Caco-2 (cell line): ENCODE data around the gene KLHL30. TPM values are rescaled to one million over a fixed set of nuclear protein-coding genes. Genes with fewer than 3 reads are reported as not detected.
A peak's percentile ranks its signal among the peaks of the same experiment; 100 is the strongest.

ENCODE experiments used
- BruUV-seq: library from RNA; stranded (reverse); fragments of 400-500 nt; replicated peaks from 2 replicates; lab custom pipeline; 2021; lab: Mats Ljungman, UMichigan
- CTCF ChIA-PET: fragments of 300-600 bp; sonication (Branson Sonifier 250); formaldehyde crosslinking; loops from one replicate; lab custom pipeline; 2022; ENCODE audit warnings: antibody characterized with exemption; lab: Charles Lee
- POLR2A ChIA-PET: fragments of 300-600 bp; sonication (Branson Sonifier 250); formaldehyde crosslinking; loops from one replicate; lab custom pipeline; 2022; ENCODE audit warnings: antibody characterized with exemption; lab: Charles Lee
- DNase-seq, 2 experiments: peaks; one replicate each; pipeline versions ENCODE4 v3.0.0 to v3.0.0-alpha.2; 2020 to 2022
- H3K27me3 ChIP-seq: replicated peaks from 2 replicates; pipeline ENCODE4 v1.6.0; 2011; ENCODE audit warnings: low read length; ENCODE audit not compliant: control insufficient read depth, insufficient read depth
- H3K36me3 ChIP-seq: 2 replicates; pipeline ENCODE4 v1.5.1; 2011; ENCODE audit warnings: low read length; ENCODE audit not compliant: control insufficient read depth, insufficient read depth
- H3K4me1 ChIP-seq: fragments of 250-450 bp; sonication (Bioruptor Pico); 2 replicates; pipeline ENCODE4 v1.5.1; 2020; ENCODE audit warnings: mild to moderate bottlenecking
- H3K4me3 ChIP-seq: 2 replicates; pipeline ENCODE4 v1.5.1; 2011; ENCODE audit warnings: low read depth, mild to moderate bottlenecking, control low read depth, low read length
- H3K9me3 ChIP-seq: fragments of 250-450 bp; sonication (Bioruptor Pico); 2 replicates; pipeline ENCODE4 v1.5.1; 2020; ENCODE audit warnings: mild to moderate bottlenecking, moderate library complexity
- H3K27ac Mint-ChIP-seq: one replicate; pipeline ENCODE4 v1.8.0; 2022; ENCODE audit warnings: mixed read lengths; ENCODE audit not compliant: unreplicated experiment
- H3K27me3 Mint-ChIP-seq: one replicate; pipeline ENCODE4 v1.8.0; 2022; ENCODE audit warnings: mixed read lengths; ENCODE audit not compliant: insufficient read depth, unreplicated experiment
- H3K36me3 Mint-ChIP-seq: one replicate; pipeline ENCODE4 v1.8.0; 2022; ENCODE audit warnings: mild to moderate bottlenecking, mixed read lengths; ENCODE audit not compliant: insufficient read depth, unreplicated experiment
- H3K4me1 Mint-ChIP-seq: one replicate; pipeline ENCODE4 v1.8.0; 2022; ENCODE audit warnings: low read depth, mixed read lengths; ENCODE audit not compliant: unreplicated experiment
- H3K4me3 Mint-ChIP-seq: one replicate; pipeline ENCODE4 v1.8.0; 2022; ENCODE audit warnings: mild to moderate bottlenecking, moderate library complexity, mixed read lengths; ENCODE audit not compliant: unreplicated experiment
- H3K9me3 Mint-ChIP-seq: one replicate; pipeline ENCODE4 v1.8.0; 2022; ENCODE audit warnings: mixed read lengths; ENCODE audit not compliant: unreplicated experiment
- intact Hi-C: fragments of 100-400 bp; cut with micrococcal nuclease; formaldehyde crosslinking; loops from one replicate; pipeline ENCODE4 v1.10.0; 2022; ENCODE audit not compliant: unreplicated experiment
- total RNA-seq: library from RNA; stranded (reverse); gene quantifications from 2 replicates; pipeline ENCODE4 v1.2.3, GENCODE V29; 2022
- TF ChIP-seq, protein P1 (sequence below), 2 experiments: fragments of 200-600 bp in 1 of 2; IDR thresholded peaks; 1 replicate in 1 of 2; 2 replicates in 1 of 2; pipeline versions ENCODE4 v1.5.1 to v1.8.0; 2011 to 2022; ENCODE audit warnings: antibody characterized with exemption in 1 of 2, control low read depth in 1 of 2, inconsistent platforms in 1 of 2, low read depth in 1 of 2, low read length in 1 of 2, mild to moderate bottlenecking in 1 of 2, moderate library complexity in 1 of 2; ENCODE audit not compliant: insufficient read depth in 1 of 2, severe bottlenecking in 1 of 2, unreplicated experiment in 1 of 2

KLHL30 gene
- total RNA-seq, 1 experiment from 2014 or later: 0.36 TPM

DNA sequence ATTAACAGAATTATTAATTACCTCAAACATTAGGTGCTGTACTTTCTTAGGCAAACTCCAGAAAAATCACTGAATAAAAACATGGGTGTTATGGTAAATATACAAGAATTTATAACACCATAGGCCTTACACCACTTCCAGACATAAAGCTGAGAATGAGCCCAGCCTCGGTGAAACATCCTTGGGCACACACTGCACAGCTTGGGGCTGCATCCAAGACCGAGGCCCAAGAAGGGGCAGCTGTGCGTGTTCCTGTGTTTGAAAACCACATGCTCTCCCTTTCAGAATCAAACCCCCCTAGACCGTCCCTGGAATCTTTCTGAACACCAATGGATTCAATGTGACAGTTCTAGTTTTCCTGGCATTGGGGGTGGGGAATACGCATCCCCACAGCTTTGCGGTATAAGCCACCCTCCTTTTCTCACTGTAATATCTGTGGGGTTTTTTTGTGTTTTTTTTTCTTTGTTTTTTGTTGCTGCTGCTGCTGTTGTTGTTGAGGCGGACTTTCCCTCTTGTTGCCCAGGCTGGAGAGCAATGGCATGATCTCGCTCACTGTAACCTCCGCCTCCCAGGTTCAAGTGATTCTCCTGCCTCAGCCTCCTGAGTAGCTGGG, 33.2 kb downstream of the KLHL30 start:
- Histone ChIP-seq H3K9me3 (no peaks in the 10 kb centered on the region), H3K4me3 (no peak overlapping the region), H3K27me3 (no peaks in the 10 kb centered on the region), H3K4me1 (no peaks in the 10 kb centered on the region), H3K36me3 (no peaks in the 10 kb centered on the region; the same call in 1 of the 2 replicates)
- Mint-ChIP-seq H3K27me3 (no peaks in the 10 kb centered on the region), H3K27ac (no peak overlapping the region), H3K9me3 (no peaks in the 10 kb centered on the region), H3K36me3 (peaks cover 35% of the 10 kb centered on the region), H3K4me3 (no peak overlapping the region), H3K4me1 (no peaks in the 10 kb centered on the region)
- BruUV-seq: no TSS peak
- no peak for DNase-seq
- ChIA-PET CTCF (no interaction called here), POLR2A (no interaction called here)
- TF ChIP-seq, protein P1, sequence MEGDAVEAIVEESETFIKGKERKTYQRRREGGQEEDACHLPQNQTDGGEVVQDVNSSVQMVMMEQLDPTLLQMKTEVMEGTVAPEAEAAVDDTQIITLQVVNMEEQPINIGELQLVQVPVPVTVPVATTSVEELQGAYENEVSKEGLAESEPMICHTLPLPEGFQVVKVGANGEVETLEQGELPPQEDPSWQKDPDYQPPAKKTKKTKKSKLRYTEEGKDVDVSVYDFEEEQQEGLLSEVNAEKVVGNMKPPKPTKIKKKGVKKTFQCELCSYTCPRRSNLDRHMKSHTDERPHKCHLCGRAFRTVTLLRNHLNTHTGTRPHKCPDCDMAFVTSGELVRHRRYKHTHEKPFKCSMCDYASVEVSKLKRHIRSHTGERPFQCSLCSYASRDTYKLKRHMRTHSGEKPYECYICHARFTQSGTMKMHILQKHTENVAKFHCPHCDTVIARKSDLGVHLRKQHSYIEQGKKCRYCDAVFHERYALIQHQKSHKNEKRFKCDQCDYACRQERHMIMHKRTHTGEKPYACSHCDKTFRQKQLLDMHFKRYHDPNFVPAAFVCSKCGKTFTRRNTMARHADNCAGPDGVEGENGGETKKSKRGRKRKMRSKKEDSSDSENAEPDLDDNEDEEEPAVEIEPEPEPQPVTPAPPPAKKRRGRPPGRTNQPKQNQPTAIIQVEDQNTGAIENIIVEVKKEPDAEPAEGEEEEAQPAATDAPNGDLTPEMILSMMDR (IDR thresholded peaks at IDR 0.05; ENCODE audit: insufficient read depth in 1 of 2, low read depth in 1 of 2, low read length in 1 of 2, severe bottlenecking in 1 of 2, unreplicated experiment in 1 of 2): no peak
- intact Hi-C loops: no loop called here

DNA sequence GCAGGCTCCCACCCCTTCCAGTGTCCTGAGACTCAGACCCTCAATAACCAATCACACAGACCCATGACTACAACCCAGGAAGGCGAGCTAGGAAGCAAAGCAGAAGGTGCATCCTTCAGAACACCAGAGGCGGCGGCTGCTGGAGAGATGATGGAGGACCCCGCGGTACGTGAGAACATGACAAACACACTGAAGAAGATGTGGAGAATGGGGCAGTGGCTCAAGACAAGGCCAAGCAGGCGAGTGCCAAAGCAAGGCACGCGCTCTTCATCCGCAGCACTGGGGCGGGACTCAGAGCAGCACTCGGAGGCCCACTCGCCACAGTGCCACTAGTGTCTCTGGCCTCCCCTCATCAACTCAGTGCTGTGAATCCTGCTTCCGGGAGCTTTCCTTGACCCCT, 34.0 kb downstream of the KLHL30 start:
- TF ChIP-seq, protein P1 (IDR thresholded peaks at IDR 0.05; ENCODE audit: insufficient read depth in 1 of 2, low read depth in 1 of 2, low read length in 1 of 2, severe bottlenecking in 1 of 2, unreplicated experiment in 1 of 2): no peak
- H3K36me3 Mint-ChIP-seq: peaks cover 42% of the 10 kb centered on the region
- POLR2A ChIA-PET: no interaction called here

GRCh38 chr2:238173692-238174091, 35.2 kb downstream of the KLHL30 start:
- H3K27me3 ChIP-seq: no peaks in the 10 kb centered on the region
- intact Hi-C loops: no loop called here
- Mint-ChIP-seq H3K36me3 (peaks cover 45% of the 10 kb centered on the region), H3K9me3 (no peaks in the 10 kb centered on the region), H3K27me3 (no peaks in the 10 kb centered on the region), H3K27ac (no peak overlapping the region), H3K4me1 (no peaks in the 10 kb centered on the region), H3K4me3 (no peak overlapping the region)
- H3K4me3 ChIP-seq: no peak overlapping the region
- ChIA-PET CTCF (no interaction called here), POLR2A (no interaction called here)
- BruUV-seq: no TSS peak
- TF ChIP-seq, protein P1 (IDR thresholded peaks at IDR 0.05; ENCODE audit: insufficient read depth in 1 of 2, low read depth in 1 of 2, low read length in 1 of 2, severe bottlenecking in 1 of 2, unreplicated experiment in 1 of 2): peak in 1 of 2 experiments; percentile 17
- H3K36me3 ChIP-seq: no peaks in the 10 kb centered on the region; the same call in 1 of the 2 replicates
- no peaks in the 10 kb centered on the region for H3K4me1 ChIP-seq
- no peaks in the 10 kb centered on the region for H3K9me3 ChIP-seq
- no peak for DNase-seq

More for the DNA sequence above, 34.0 kb downstream of the KLHL30 start:
- Histone ChIP-seq H3K4me3 (no peak overlapping the region), H3K36me3 (no peaks in the 10 kb centered on the region; the same call in 1 of the 2 replicates), H3K4me1 (no peaks in the 10 kb centered on the region), H3K9me3 (no peaks in the 10 kb centered on the region), H3K27me3 (no peaks in the 10 kb centered on the region)
- no peak for DNase-seq
- no peaks in the 10 kb centered on the region for H3K27me3 Mint-ChIP-seq
- H3K9me3 Mint-ChIP-seq: no peaks in the 10 kb centered on the region
- H3K27ac Mint-ChIP-seq: no peak overlapping the region
- intact Hi-C loops: no loop called here
- BruUV-seq: no TSS peak
- CTCF ChIA-PET: no interaction called here
- H3K4me1 Mint-ChIP-seq: no peaks in the 10 kb centered on the region
- H3K4me3 Mint-ChIP-seq: no peak overlapping the region
